Measurements from ENCODE around the gene LIPT2. TPM values are rescaled to one million over a fixed set of nuclear protein-coding genes. Genes with fewer than 3 reads are reported as not detected.

Gene LIPT2
- total and polyA plus RNA-seq, 2 of the 4 experiments (the other 2 are of a cell fraction) = 1.7 to 2.9 TPM

DNA sequence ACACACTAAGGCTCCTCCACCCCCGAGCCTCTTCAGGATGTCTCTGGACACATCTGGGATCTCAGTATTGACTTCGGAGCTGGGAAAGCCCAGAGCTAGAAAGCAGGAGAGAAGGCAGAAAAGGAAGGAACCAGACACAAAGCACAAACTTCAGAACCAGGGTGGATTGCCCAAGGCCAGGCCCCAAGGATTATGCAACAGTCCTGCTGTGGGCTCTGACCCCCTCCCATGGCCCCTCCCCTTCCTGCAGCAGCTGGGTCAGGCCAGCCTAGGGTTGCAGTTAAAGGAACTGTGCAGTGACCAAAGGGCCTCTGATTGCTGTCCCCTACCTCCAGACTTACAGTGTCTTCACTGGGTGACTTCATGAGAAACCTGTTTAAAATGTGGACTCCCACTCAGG, 31.5 kb downstream of the LIPT2 start:
- BruUV-seq (replicated peaks) = no TSS peak
- POLR2A ChIA-PET (ENCODE audit: unreplicated experiment) = no interaction called here
- intact Hi-C loops (cut with micrococcal nuclease) = no loop called here

More for the DNA sequence above, 31.5 kb downstream of the LIPT2 start:
- H3K27me3 ChIP-seq (ENCODE audit: control insufficient read depth, insufficient read depth, low read length) = peaks cover 36% of the 10 kb centered on the region
- WGBS, 2 experiments (ENCODE audit: extremely low coverage in 2 of 2, insufficient read length in 1 of 2) = 67% methylated on average over 1 of the region's 2 CpGs; no CpG with 5 or more reads in 1 of the 2 experiments
- H2BK15ac ChIP-seq (ENCODE audit: low read depth, low read length) = no peak overlapping the region
- DNase-seq (no peak), ATAC-seq (ENCODE audit: low read depth) (peak; percentile 59; the same call in 1 of the 2 replicates)
- CTCF ChIA-PET = interaction anchor here (0.6 to 1.4 kb wide), 4 partner anchors 9 to 240 kb away, joined by 3 to 4 read pairs (median 4); no protein-coding TSS in a partner anchor
- H2BK5ac ChIP-seq (ENCODE audit: low read depth, low read length, poor library complexity, severe bottlenecking) = no peak overlapping the region
- H3K4ac ChIP-seq (ENCODE audit: low read depth, low read length) = no peak overlapping the region
- dilution Hi-C loops (cut with HindIII; ENCODE audit: low sequenced_read_pairs, unreplicated experiment) = no loop called here
- peaks cover 3% of the 10 kb centered on the region; the same call in 1 of the 2 replicates for H3K9me1 ChIP-seq (ENCODE audit: insufficient read depth, low read length)
- no peak overlapping the region for H4K91ac ChIP-seq (ENCODE audit: insufficient read depth, low read depth, low read length)
- H3K23ac ChIP-seq (ENCODE audit: low read depth, low read length) = no peak overlapping the region
- peak; percentile 65 for TF ChIP-seq CEBPB (IDR thresholded peaks at IDR 0.05; ENCODE audit: low read depth, low read length)
- TF ChIP-seq, protein P1, sequence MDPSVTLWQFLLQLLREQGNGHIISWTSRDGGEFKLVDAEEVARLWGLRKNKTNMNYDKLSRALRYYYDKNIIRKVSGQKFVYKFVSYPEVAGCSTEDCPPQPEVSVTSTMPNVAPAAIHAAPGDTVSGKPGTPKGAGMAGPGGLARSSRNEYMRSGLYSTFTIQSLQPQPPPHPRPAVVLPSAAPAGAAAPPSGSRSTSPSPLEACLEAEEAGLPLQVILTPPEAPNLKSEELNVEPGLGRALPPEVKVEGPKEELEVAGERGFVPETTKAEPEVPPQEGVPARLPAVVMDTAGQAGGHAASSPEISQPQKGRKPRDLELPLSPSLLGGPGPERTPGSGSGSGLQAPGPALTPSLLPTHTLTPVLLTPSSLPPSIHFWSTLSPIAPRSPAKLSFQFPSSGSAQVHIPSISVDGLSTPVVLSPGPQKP (IDR thresholded peaks at IDR 0.05; ENCODE audit: borderline replicate concordance, low read depth, low read length) = no peak
- TF ChIP-seq RFX5 (IDR thresholded peaks at IDR 0.05; ENCODE audit: low read depth, low read length) = no peak
- peak; percentile 79; the same call in 1 of the 2 replicates for TF ChIP-seq MAZ (IDR thresholded peaks at IDR 0.05; ENCODE audit: borderline replicate concordance, low read depth, low read length)
- H3K79me1 ChIP-seq (ENCODE audit: low read depth in 1 of 2, low read length in 2 of 2) = no peaks in the 10 kb centered on the region
- peak overlapping the region; percentile 78 for H3K9ac ChIP-seq (ENCODE audit: low read depth, low read length)
- H3K14ac ChIP-seq (replicated peaks; ENCODE audit: low read depth, low read length) = no peak overlapping the region
- in situ Hi-C loops (cut with MboI; ENCODE audit: low sequenced_read_pairs) = no loop called here
- no peak overlapping the region for H2BK120ac ChIP-seq (ENCODE audit: low read depth, low read length)
- 0 out of 4 replicates have a peak overlapping the region, but pooled peaks have one; percentile 9 to 45 for H4K8ac ChIP-seq (ENCODE audit: low read depth in 2 of 2, low read length in 2 of 2)
- peak overlapping the region; percentile 18; the same call in 1 of the 2 replicates for H3K4me3 ChIP-seq (ENCODE audit: insufficient read depth, low read depth, low read length)
- H3K18ac ChIP-seq (ENCODE audit: low read depth, low read length) = peak overlapping the region; percentile 83
- H3K4me2 ChIP-seq (ENCODE audit: low read depth, low read length) = peak overlapping the region; percentile 61
- H3K27ac ChIP-seq (ENCODE audit: insufficient read depth, low read length) = peak overlapping the region; percentile 65; the same call in 1 of the 2 replicates
- H4K5ac ChIP-seq (ENCODE audit: low read depth, low read length) = peak overlapping the region; percentile 75; the same call in 1 of the 2 replicates
- no peaks in the 10 kb centered on the region for H3K36me3 ChIP-seq (ENCODE audit: control insufficient read depth, insufficient read depth, low read length)
- no peaks in the 10 kb centered on the region for H4K20me1 ChIP-seq (ENCODE audit: insufficient read depth, low read length)
- no peaks in the 10 kb centered on the region for H3K9me3 ChIP-seq (ENCODE audit: control insufficient read depth, insufficient read depth, low read length)
- no peak overlapping the region for H2BK20ac ChIP-seq (ENCODE audit: low read depth, low read length)
- no peak overlapping the region for H2AK9ac ChIP-seq (replicated peaks; ENCODE audit: low read depth, low read length, poor library complexity)
- no peak overlapping the region for H2AFZ ChIP-seq (replicated peaks; ENCODE audit: low read length, poor library complexity)
- H3K4me1 ChIP-seq (ENCODE audit: control insufficient read depth, insufficient read depth, low read length) = peaks cover 4% of the 10 kb centered on the region; the same call in 1 of the 2 replicates
- no peak overlapping the region for H3K56ac ChIP-seq (ENCODE audit: extremely low read depth, insufficient read depth, low read length)
- H2AK5ac ChIP-seq (ENCODE audit: low read depth, low read length) = no peak overlapping the region

Measured in IMR-90 (cell line).